RWPE1 (cell line): ENCODE results near the gene ADGRG3.

Experiments
- CTCF ChIA-PET: fragments of 350-600 bp; sonication (Branson Sonifier 250); formaldehyde crosslinking; extraction: SDS; loops from one replicate; lab custom pipeline; 2021; lab: Yijun Ruan, JAX
- POLR2A ChIA-PET: fragments of 400-600 bp; formaldehyde crosslinking; extraction: SDS; loops from one replicate; lab custom pipeline; 2020; ENCODE audit warnings: antibody characterized with exemption; ENCODE audit not compliant: low non-redundant PET; lab: Yijun Ruan, JAX
- DNase-seq: peaks from one replicate; pipeline ENCODE4 v3.0.0; 2012; ENCODE audit warnings: low spot score
- H3K27ac ChIP-seq: fragments of 450-650 bp; 2 replicates; pipeline ENCODE4 v1.5.1; 2017
- CTCF ChIP-seq: fragments of 450-650 bp; conservative IDR thresholded peaks from 2 replicates; pipeline ENCODE4 v1.5.1; 2017; ENCODE audit warnings: low read depth, mild to moderate bottlenecking

Gene ADGRG3

GRCh38 chr16:57644383-57645014, 23.6 kb upstream of the ADGRG3 start:
- no peak for TF ChIP-seq CTCF
- ChIA-PET CTCF (interaction anchor here (1.2 kb wide), 1 partner anchor 45 kb away, joined by 3 read pairs; no protein-coding TSS in a partner anchor), POLR2A (no interaction called here)
- peak overlapping the region; percentile 79 for H3K27ac ChIP-seq
- DNase-seq: no peak

DNA sequence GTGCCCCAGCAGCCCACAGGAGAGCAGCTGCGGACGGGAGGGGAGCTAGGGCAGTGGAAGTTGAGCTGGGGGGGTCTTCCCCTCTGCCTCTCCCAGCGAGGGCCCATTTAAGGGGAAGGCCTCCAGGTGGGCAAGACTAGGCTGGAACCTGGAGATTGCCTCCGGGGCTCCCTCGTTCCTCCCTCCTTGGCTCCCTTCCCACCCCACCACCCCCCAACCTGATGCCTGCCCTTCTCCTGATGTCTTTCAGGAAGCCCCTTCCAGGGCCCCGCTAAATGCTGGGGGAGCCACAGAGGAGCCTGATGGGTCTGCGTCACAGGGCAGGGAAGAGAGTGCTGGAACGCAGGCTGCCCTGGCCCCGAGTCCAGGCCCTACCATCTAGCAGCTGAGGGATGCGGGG, 22.9 kb upstream of the ADGRG3 start:
- H3K27ac ChIP-seq: peak overlapping the region; percentile 70
- no peak for DNase-seq
- ChIA-PET CTCF (interaction anchor here (0.6 kb wide), 1 partner anchor 8 kb away, joined by 3 read pairs; no protein-coding TSS in a partner anchor), POLR2A (no interaction called here)
- TF ChIP-seq CTCF: no peak

- TF ChIP-seq CTCF: no peak
- peak overlapping the region; percentile 70 for H3K27ac ChIP-seq
- ChIA-PET POLR2A (no interaction called here), CTCF (interaction anchor here (0.5 to 3.2 kb wide), 5 partner anchors 8 to 943 kb away, joined by 3 to 12 read pairs (median 3); no protein-coding TSS in a partner anchor)
- DNase-seq: no peak
Measured at GRCh38 chr16:57645691-57646387, 22.3 kb upstream of the ADGRG3 start.

DNA sequence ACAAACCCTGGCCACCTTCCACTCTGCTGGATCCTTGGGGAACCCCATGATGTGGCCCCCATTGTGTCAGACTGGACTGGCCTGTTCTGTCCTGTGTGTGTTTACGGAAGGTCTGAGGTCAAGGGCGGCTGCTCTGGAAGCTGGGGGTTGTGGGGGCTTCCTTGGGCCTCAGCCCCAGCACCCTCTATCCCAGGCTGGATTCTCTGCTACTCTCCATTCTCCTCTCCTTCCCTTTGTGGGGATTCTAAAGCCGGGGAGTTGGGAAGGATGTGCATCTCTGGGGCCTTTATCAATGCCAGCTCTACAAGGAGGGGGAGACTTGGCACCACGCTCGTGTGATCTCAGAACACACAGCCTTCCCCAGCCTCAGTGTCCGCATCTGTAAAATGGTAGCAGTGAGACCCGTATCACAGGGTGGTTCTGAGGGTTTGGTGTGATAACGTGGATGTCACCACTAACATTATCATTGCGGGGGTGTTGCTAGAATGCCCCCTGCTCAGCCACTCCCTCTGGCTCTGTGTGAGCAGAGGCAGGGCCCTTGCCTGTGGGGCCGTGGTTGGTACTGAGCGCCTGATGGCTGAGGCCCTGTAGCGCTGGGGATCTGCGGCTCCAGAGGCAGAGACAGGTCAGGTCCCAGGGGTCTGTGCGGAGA, 21.6 kb upstream of the ADGRG3 start:
- H3K27ac ChIP-seq: peak overlapping the region; percentile 70
- ChIA-PET POLR2A (no interaction called here), CTCF (interaction anchor here (0.5 to 3.2 kb wide), 4 partner anchors 9 to 944 kb away, joined by 3 to 12 read pairs (median 6); no protein-coding TSS in a partner anchor)
- no peak for DNase-seq
- TF ChIP-seq CTCF: no peak

DNA sequence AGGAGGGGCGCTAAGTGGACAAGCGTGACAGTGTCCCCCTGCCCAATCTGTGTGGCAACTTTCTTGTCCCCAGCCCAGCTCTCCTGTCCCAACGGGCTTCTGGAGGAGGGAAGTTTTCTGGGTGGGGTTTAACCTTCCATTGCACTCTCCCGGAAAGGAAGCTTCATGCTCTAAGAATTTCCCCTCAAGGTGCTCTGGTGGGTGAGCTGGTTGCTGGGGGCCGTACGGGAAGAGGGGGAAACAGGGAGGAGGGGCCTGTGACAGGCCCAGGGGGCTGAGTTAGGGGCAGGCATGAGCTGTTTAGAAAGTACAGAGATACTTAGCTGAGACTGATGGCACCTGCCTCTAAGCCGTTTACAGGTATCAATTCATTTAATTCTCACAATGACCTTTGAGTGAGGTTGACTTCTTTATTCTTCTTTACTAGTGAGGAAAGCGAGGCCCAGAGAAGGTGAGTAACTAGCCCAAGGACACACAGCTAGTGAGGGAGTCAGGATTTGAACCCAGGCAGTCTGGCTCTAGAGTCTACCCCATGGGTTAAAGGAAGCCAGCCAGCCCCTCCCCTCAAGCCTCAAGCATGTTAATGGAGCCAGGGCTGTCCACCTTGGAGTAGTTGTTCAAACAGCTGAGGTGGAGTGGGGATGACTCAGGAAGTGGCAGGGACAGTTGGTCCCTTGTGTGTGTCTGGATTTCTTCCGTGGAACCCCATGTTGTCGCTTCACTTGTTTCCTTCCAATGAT, 20.8 kb upstream of the ADGRG3 start:
- peak overlapping the region; percentile 70 for H3K27ac ChIP-seq
- no peak for DNase-seq
- no peak for TF ChIP-seq CTCF
- POLR2A ChIA-PET: interaction anchor here (1.0 kb wide), 1 partner anchor 27 kb away, joined by 3 read pairs; no protein-coding TSS in a partner anchor
- CTCF ChIA-PET: interaction anchor here (1.2 to 3.6 kb wide), 6 partner anchors 10 to 57 kb away, joined by 5 to 22 read pairs (median 8); no protein-coding TSS in a partner anchor
